H1 (cell line): Measurements from ENCODE around the gene HSPA1A. TPM values are rescaled to one million over a fixed set of nuclear protein-coding genes. Genes with fewer than 3 reads are reported as not detected.

Source experiments
- polyA plus RNA-seq, 7 experiments: library from polyadenylated mRNA; depleted of rRNA in 3 of 7; stranded (reverse) in 5 of 7; unstranded in 2 of 7; fragments of >200 nt in 5 of 7; fragments of 200-250 nt in 2 of 7; gene quantifications; 1 replicate in 5 of 7; 2 replicates in 1 of 7; 4 replicates in 1 of 7; pipeline versions ENCODE4 v1.2.1 to v1.2.3, GENCODE V29; 2011 to 2013; ENCODE audit warnings: missing spikeins in 2 of 7, mixed read lengths in 2 of 7
- total RNA-seq: library from RNA; stranded (reverse); fragmentation: NEBNext Ultra II Directional; extraction: Animal tissue kit (Norgen Biotek cat#: 25700); gene quantifications from 2 replicates; pipeline ENCODE4 v1.2.1, GENCODE V29; 2021
- TF ChIP-seq, protein P1 (sequence below): fragments of 300-600 bp; sonication (generic); IDR thresholded peaks from 2 replicates; pipeline ENCODE4 v1.7.1; 2012; ENCODE audit warnings: low read length, moderate library complexity, mild to moderate bottlenecking, inconsistent platforms; ENCODE audit not compliant: insufficient replicate concordance

The HSPA1A gene
- total and polyA plus RNA-seq, 2 of the 8 experiments (the other 6 are each of a cell fraction or from before 2014, with no cell fraction given) = 40.7 to 54.0 TPM

DNA sequence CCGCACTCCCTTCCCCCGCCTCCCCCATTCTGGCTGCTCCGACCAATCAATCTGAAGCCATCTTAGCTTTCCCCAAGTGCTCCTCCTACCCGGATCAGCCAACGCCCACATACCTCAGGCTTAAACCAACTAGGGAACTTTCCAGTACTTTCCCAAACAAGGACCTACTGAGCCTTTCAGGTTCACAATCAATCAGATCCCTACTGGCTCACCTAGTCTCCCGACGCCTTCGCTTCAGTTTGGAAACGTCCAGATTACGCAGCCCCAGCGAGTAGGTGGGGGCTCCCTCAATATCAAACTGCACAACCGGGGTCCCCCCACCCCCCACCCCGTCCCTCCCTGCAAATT, 692 bp upstream of the HSPA1A start (continued):
- TF ChIP-seq, protein P1, sequence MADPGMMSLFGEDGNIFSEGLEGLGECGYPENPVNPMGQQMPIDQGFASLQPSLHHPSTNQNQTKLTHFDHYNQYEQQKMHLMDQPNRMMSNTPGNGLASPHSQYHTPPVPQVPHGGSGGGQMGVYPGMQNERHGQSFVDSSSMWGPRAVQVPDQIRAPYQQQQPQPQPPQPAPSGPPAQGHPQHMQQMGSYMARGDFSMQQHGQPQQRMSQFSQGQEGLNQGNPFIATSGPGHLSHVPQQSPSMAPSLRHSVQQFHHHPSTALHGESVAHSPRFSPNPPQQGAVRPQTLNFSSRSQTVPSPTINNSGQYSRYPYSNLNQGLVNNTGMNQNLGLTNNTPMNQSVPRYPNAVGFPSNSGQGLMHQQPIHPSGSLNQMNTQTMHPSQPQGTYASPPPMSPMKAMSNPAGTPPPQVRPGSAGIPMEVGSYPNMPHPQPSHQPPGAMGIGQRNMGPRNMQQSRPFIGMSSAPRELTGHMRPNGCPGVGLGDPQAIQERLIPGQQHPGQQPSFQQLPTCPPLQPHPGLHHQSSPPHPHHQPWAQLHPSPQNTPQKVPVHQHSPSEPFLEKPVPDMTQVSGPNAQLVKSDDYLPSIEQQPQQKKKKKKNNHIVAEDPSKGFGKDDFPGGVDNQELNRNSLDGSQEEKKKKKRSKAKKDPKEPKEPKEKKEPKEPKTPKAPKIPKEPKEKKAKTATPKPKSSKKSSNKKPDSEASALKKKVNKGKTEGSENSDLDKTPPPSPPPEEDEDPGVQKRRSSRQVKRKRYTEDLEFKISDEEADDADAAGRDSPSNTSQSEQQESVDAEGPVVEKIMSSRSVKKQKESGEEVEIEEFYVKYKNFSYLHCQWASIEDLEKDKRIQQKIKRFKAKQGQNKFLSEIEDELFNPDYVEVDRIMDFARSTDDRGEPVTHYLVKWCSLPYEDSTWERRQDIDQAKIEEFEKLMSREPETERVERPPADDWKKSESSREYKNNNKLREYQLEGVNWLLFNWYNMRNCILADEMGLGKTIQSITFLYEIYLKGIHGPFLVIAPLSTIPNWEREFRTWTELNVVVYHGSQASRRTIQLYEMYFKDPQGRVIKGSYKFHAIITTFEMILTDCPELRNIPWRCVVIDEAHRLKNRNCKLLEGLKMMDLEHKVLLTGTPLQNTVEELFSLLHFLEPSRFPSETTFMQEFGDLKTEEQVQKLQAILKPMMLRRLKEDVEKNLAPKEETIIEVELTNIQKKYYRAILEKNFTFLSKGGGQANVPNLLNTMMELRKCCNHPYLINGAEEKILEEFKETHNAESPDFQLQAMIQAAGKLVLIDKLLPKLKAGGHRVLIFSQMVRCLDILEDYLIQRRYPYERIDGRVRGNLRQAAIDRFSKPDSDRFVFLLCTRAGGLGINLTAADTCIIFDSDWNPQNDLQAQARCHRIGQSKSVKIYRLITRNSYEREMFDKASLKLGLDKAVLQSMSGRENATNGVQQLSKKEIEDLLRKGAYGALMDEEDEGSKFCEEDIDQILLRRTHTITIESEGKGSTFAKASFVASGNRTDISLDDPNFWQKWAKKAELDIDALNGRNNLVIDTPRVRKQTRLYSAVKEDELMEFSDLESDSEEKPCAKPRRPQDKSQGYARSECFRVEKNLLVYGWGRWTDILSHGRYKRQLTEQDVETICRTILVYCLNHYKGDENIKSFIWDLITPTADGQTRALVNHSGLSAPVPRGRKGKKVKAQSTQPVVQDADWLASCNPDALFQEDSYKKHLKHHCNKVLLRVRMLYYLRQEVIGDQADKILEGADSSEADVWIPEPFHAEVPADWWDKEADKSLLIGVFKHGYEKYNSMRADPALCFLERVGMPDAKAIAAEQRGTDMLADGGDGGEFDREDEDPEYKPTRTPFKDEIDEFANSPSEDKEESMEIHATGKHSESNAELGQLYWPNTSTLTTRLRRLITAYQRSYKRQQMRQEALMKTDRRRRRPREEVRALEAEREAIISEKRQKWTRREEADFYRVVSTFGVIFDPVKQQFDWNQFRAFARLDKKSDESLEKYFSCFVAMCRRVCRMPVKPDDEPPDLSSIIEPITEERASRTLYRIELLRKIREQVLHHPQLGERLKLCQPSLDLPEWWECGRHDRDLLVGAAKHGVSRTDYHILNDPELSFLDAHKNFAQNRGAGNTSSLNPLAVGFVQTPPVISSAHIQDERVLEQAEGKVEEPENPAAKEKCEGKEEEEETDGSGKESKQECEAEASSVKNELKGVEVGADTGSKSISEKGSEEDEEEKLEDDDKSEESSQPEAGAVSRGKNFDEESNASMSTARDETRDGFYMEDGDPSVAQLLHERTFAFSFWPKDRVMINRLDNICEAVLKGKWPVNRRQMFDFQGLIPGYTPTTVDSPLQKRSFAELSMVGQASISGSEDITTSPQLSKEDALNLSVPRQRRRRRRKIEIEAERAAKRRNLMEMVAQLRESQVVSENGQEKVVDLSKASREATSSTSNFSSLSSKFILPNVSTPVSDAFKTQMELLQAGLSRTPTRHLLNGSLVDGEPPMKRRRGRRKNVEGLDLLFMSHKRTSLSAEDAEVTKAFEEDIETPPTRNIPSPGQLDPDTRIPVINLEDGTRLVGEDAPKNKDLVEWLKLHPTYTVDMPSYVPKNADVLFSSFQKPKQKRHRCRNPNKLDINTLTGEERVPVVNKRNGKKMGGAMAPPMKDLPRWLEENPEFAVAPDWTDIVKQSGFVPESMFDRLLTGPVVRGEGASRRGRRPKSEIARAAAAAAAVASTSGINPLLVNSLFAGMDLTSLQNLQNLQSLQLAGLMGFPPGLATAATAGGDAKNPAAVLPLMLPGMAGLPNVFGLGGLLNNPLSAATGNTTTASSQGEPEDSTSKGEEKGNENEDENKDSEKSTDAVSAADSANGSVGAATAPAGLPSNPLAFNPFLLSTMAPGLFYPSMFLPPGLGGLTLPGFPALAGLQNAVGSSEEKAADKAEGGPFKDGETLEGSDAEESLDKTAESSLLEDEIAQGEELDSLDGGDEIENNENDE = no peak
